ENCODE results near the gene RPE65. TPM values are rescaled to one million over a fixed set of nuclear protein-coding genes. Genes with fewer than 3 reads are reported as not detected.

RPE65 gene
- total RNA-seq, 1 donor from 2014 or later = not detected

- H3K36me3 Mint-ChIP-seq (ENCODE audit: insufficient read depth) = no peaks in the 10 kb centered on the region
- H3K27ac Mint-ChIP-seq = no peak overlapping the region
- no peaks in the 10 kb centered on the region for H3K4me1 Mint-ChIP-seq (ENCODE audit: low read depth)
- H3K27me3 Mint-ChIP-seq = peaks cover 8% of the 10 kb centered on the region
- H3K4me3 Mint-ChIP-seq (ENCODE audit: low read depth) = no peak overlapping the region
- no peak for DNase-seq (ENCODE audit: low spot score, unreplicated experiment)
- TF ChIP-seq, protein P1, sequence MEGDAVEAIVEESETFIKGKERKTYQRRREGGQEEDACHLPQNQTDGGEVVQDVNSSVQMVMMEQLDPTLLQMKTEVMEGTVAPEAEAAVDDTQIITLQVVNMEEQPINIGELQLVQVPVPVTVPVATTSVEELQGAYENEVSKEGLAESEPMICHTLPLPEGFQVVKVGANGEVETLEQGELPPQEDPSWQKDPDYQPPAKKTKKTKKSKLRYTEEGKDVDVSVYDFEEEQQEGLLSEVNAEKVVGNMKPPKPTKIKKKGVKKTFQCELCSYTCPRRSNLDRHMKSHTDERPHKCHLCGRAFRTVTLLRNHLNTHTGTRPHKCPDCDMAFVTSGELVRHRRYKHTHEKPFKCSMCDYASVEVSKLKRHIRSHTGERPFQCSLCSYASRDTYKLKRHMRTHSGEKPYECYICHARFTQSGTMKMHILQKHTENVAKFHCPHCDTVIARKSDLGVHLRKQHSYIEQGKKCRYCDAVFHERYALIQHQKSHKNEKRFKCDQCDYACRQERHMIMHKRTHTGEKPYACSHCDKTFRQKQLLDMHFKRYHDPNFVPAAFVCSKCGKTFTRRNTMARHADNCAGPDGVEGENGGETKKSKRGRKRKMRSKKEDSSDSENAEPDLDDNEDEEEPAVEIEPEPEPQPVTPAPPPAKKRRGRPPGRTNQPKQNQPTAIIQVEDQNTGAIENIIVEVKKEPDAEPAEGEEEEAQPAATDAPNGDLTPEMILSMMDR (IDR thresholded peaks at IDR 0.05; ENCODE audit: unreplicated experiment) = no peak
- H3K9me3 Mint-ChIP-seq (ENCODE audit: low read depth) = peaks cover 7% of the 10 kb centered on the region
Measured at GRCh38 chr1:68464891-68465290, 15.1 kb upstream of the RPE65 start.

DNA sequence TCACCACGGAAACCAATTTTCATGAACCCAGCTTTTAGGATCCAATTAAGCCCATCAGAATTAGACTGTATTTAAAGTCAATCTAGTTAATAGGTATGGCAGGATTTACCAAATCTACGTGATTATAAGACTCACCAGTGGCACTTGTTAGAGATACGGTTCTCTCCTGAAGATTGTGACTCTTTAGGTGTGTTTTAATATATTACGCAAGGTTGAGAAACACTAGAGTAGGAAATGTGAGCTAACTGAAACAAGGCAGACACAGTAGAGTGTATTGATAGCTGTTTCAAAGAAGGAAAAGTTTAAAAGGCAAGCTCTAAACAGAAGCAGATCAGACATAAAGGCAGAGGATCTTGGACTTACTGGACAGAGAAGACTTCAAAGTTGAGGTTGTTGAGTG, 11.2 kb upstream of the RPE65 start:
- DNase-seq (ENCODE audit: low spot score, unreplicated experiment) = no peak
- no peaks in the 10 kb centered on the region for H3K36me3 Mint-ChIP-seq (ENCODE audit: insufficient read depth)
- no peak overlapping the region for H3K4me3 Mint-ChIP-seq (ENCODE audit: low read depth)
- peaks cover 8% of the 10 kb centered on the region for H3K27me3 Mint-ChIP-seq
- H3K9me3 Mint-ChIP-seq (ENCODE audit: low read depth) = peaks cover 7% of the 10 kb centered on the region
- H3K4me1 Mint-ChIP-seq (ENCODE audit: low read depth) = no peaks in the 10 kb centered on the region
- no peak overlapping the region for H3K27ac Mint-ChIP-seq
- TF ChIP-seq, protein P1 (IDR thresholded peaks at IDR 0.05; ENCODE audit: unreplicated experiment) = no peak

GRCh38 chr1:68459796-68460195, 10.0 kb upstream of the RPE65 start:
- H3K4me1 Mint-ChIP-seq (ENCODE audit: low read depth) = no peaks in the 10 kb centered on the region
- H3K27ac Mint-ChIP-seq = no peak overlapping the region
- no peak for DNase-seq (ENCODE audit: low spot score, unreplicated experiment)
- peaks cover 7% of the 10 kb centered on the region for H3K9me3 Mint-ChIP-seq (ENCODE audit: low read depth)
- H3K4me3 Mint-ChIP-seq (ENCODE audit: low read depth) = no peak overlapping the region
- H3K36me3 Mint-ChIP-seq (ENCODE audit: insufficient read depth) = no peaks in the 10 kb centered on the region
- TF ChIP-seq, protein P1 (IDR thresholded peaks at IDR 0.05; ENCODE audit: unreplicated experiment) = no peak
- peaks cover 2% of the 10 kb centered on the region for H3K27me3 Mint-ChIP-seq

DNA sequence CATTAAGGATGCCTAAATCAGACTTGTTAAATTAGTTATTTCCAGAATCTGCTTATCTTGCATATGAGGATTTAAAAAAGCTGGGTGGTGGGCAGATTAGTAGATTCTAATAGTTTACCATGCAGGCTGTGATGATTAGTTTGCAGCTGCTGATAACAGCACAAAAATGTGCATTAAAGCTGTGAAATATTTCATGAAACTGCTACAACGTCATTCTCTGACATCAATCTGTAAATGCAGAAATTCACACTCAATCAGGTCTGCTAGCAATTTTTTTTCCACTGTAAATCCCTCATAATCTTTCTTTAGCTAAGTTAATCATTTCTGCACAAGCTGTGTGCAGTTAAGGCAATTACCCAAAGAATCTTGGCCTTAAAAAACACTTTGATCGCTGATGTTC, 9.3 kb upstream of the RPE65 start:
- DNase-seq (ENCODE audit: low spot score, unreplicated experiment) = no peak
- TF ChIP-seq, protein P1 (IDR thresholded peaks at IDR 0.05; ENCODE audit: unreplicated experiment) = no peak
- no peak overlapping the region for H3K4me3 Mint-ChIP-seq (ENCODE audit: low read depth)
- H3K27me3 Mint-ChIP-seq = no peaks in the 10 kb centered on the region
- H3K4me1 Mint-ChIP-seq (ENCODE audit: low read depth) = no peaks in the 10 kb centered on the region
- peaks cover 3% of the 10 kb centered on the region for H3K9me3 Mint-ChIP-seq (ENCODE audit: low read depth)
- H3K27ac Mint-ChIP-seq = no peak overlapping the region
- no peaks in the 10 kb centered on the region for H3K36me3 Mint-ChIP-seq (ENCODE audit: insufficient read depth)

DNA sequence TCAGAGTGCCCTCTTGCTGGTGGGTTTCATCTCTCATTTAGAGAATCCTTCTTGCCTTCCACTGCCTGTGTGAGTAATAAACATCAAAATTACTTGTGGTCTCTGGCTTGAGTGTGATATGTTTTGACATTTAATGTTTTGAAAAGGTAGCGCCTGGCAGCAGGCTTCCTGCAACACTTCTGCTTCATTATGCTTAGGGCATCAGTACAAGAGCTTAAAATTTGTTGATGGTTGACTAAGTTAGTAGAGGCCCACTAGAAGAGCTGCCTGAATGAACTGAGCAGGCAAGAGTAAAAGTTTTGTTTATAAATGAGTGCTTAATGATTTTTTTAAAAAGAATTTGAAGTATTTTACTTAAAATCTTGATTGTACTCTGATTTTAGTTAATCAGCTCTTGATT, 6.4 kb upstream of the RPE65 start:
- Mint-ChIP-seq H3K4me1 (ENCODE audit: low read depth) (no peaks in the 10 kb centered on the region), H3K36me3 (ENCODE audit: insufficient read depth) (no peaks in the 10 kb centered on the region), H3K27ac (no peak overlapping the region), H3K27me3 (peaks cover 3% of the 10 kb centered on the region), H3K4me3 (ENCODE audit: low read depth) (no peak overlapping the region), H3K9me3 (ENCODE audit: low read depth) (no peaks in the 10 kb centered on the region)
- no peak for DNase-seq (ENCODE audit: low spot score, unreplicated experiment)
- TF ChIP-seq, protein P1 (IDR thresholded peaks at IDR 0.05; ENCODE audit: unreplicated experiment) = no peak

Data from progenitor cell of endocrine pancreas (in vitro differentiated cells).